Body of pancreas (tissue), 4 donors: ENCODE data around the gene SFXN5.

ENCODE experiments used
- CTCF ChIP-seq, 7 experiments: fragments of 450-650 bp in 4 of 7; fragments of 200-600 bp in 3 of 7; sonication (generic) in 3 of 7; IDR thresholded peaks; one replicate each; pipeline ENCODE4 v1.5.1; 2016 to 2019; ENCODE audit warnings: antibody characterized with exemption in 7 of 7
- POLR2A ChIP-seq, 3 donors: fragments of 450-650 bp; IDR thresholded peaks; one replicate each; pipeline ENCODE4 v1.6.1; 2016; ENCODE audit warnings: antibody characterized with exemption in 3 of 3, mild to moderate bottlenecking in 2 of 3

- TF ChIP-seq POLR2A (IDR thresholded peaks at IDR 0.05) (no peak), CTCF (IDR thresholded peaks at IDR 0.05) (no peak)
Observed at GRCh38 chr2:72963423-72964145, 107.9 kb downstream of the SFXN5 start.
